PC-9 (cell line): Measurements from ENCODE around the gene SLX4IP. TPM values are rescaled to one million over a fixed set of nuclear protein-coding genes. Genes with fewer than 3 reads are reported as not detected.
A peak's percentile ranks its signal among the peaks of the same experiment; 100 is the strongest.

Experiments
- BruUV-seq: library from RNA; stranded (reverse); fragments of 400-500 nt; replicated peaks from 2 replicates; lab custom pipeline; 2021; lab: Mats Ljungman, UMichigan
- CTCF ChIA-PET: fragments of 300-600 bp; sonication (Branson Sonifier 250); formaldehyde crosslinking; loops from one replicate; lab custom pipeline; 2022; ENCODE audit warnings: antibody characterized with exemption; lab: Charles Lee
- POLR2A ChIA-PET: fragments of 300-600 bp; sonication (Branson Sonifier 250); formaldehyde crosslinking; loops from one replicate; lab custom pipeline; 2022; ENCODE audit warnings: antibody characterized with exemption; ENCODE audit not compliant: unreplicated experiment; lab: Charles Lee
- DNase-seq, 2 experiments: peaks; one replicate each; pipeline versions ENCODE4 v3.0.0 to v3.0.0-alpha.2; 2015 to 2022; ENCODE audit warnings: mixed read lengths in 1 of 2
- H2AFZ ChIP-seq: fragments of 200-600 bp; sonication (generic); 2 replicates; pipeline ENCODE4 v1.8.1; 2017; ENCODE audit warnings: antibody characterized with exemption
- H3F3A ChIP-seq: fragments of 200-600 bp; sonication (generic); 2 replicates; pipeline ENCODE4 v1.8.1; 2017; ENCODE audit warnings: antibody characterized with exemption, mild to moderate bottlenecking, low read depth; ENCODE audit not compliant: insufficient read depth
- H3K27ac ChIP-seq: fragments of 200-600 bp; sonication (generic); 2 replicates; pipeline ENCODE4 v1.6.1; 2016; ENCODE audit warnings: mixed run types
- H3K27me3 ChIP-seq: fragments of 200-600 bp; sonication (generic); 2 replicates; pipeline ENCODE4 v1.6.1; 2016; ENCODE audit warnings: low read depth, mixed run types; ENCODE audit not compliant: insufficient read depth
- H3K36me3 ChIP-seq: fragments of 200-600 bp; sonication (generic); 2 replicates; pipeline ENCODE4 v1.6.1; 2016; ENCODE audit warnings: low read depth, mixed run types
- H3K4me1 ChIP-seq: fragments of 200-600 bp; sonication (generic); replicated peaks from 2 replicates; pipeline ENCODE4 v1.6.1; 2016; ENCODE audit warnings: mixed run types; ENCODE audit not compliant: insufficient read depth
- H3K4me2 ChIP-seq: fragments of 200-600 bp; sonication (generic); 2 replicates; pipeline ENCODE4 v1.6.1; 2017; ENCODE audit warnings: mixed run types
- H3K4me3 ChIP-seq: fragments of 200-600 bp; sonication (generic); 2 replicates; pipeline ENCODE4 v1.6.1; 2016; ENCODE audit warnings: mixed run types
- H3K79me2 ChIP-seq: fragments of 200-600 bp; sonication (generic); 2 replicates; pipeline ENCODE4 v1.6.1; 2017; ENCODE audit warnings: low read depth, mixed run types
- H3K9me2 ChIP-seq: fragments of 200-600 bp; sonication (generic); 2 replicates; pipeline ENCODE4 v1.8.1; 2017; ENCODE audit warnings: mild to moderate bottlenecking; ENCODE audit not compliant: insufficient read depth
- H3K9me3 ChIP-seq: fragments of 200-600 bp; sonication (generic); 2 replicates; pipeline ENCODE4 v1.8.1; 2016; ENCODE audit warnings: low read depth; ENCODE audit not compliant: insufficient read depth
- H4K20me1 ChIP-seq: fragments of 200-600 bp; sonication (generic); 2 replicates; pipeline ENCODE4 v1.8.1; 2017; ENCODE audit not compliant: insufficient read depth
- CTCF ChIP-seq: fragments of 200-600 bp; sonication (generic); conservative IDR thresholded peaks from 2 replicates; pipeline ENCODE4 v1.6.1; 2017; ENCODE audit warnings: mixed run types, antibody characterized with exemption, mild to moderate bottlenecking, moderate library complexity
- EZH2 ChIP-seq: fragments of 200-600 bp; sonication (generic); IDR thresholded peaks from 2 replicates; pipeline ENCODE4 v1.8.0; 2017; ENCODE audit warnings: antibody characterized with exemption, low read depth
- intact Hi-C: fragments of 100-400 bp; cut with micrococcal nuclease; formaldehyde crosslinking; loops from one replicate; pipeline ENCODE4 v1.10.0; 2022; ENCODE audit not compliant: unreplicated experiment
- total RNA-seq: library from RNA; stranded (reverse); gene quantifications from 2 replicates; pipeline ENCODE4 v1.2.3, GENCODE V29; 2021

The SLX4IP gene
- total RNA-seq, 1 experiment from 2014 or later: 13.4 TPM

GRCh38 chr20:10646006-10646405 lies 210.9 kb downstream of the SLX4IP start:
- H4K20me1 ChIP-seq: no peaks in the 10 kb centered on the region
- ChIA-PET POLR2A (no interaction called here), CTCF (no interaction called here)
- H3K9me3 ChIP-seq: no peaks in the 10 kb centered on the region
- DNase-seq: no peak
- H3K4me1 ChIP-seq: no peaks in the 10 kb centered on the region
- no peak overlapping the region for H2AFZ ChIP-seq
- H3K27ac ChIP-seq: no peak overlapping the region
- intact Hi-C loops: no loop called here
- BruUV-seq: no TSS peak
- no peak overlapping the region for H3K4me3 ChIP-seq
- H3K9me2 ChIP-seq: no peaks in the 10 kb centered on the region
- TF ChIP-seq EZH2 (no peak), CTCF (no peak)
- H3K79me2 ChIP-seq: no peaks in the 10 kb centered on the region
- no peak overlapping the region for H3K4me2 ChIP-seq
- no peaks in the 10 kb centered on the region for H3F3A ChIP-seq
- no peaks in the 10 kb centered on the region for H3K27me3 ChIP-seq
- peaks cover 35% of the 10 kb centered on the region for H3K36me3 ChIP-seq

GRCh38 chr20:10646886-10647420 lies 211.8 kb downstream of the SLX4IP start:
- intact Hi-C loops: no loop called here
- H3K27me3 ChIP-seq: no peaks in the 10 kb centered on the region
- TF ChIP-seq CTCF (no peak), EZH2 (no peak)
- no peaks in the 10 kb centered on the region for H3K4me1 ChIP-seq
- no peaks in the 10 kb centered on the region for H3F3A ChIP-seq
- ChIA-PET POLR2A (no interaction called here), CTCF (interaction anchor here (0.6 kb wide), 1 partner anchor 9 kb away, joined by 4 read pairs; no protein-coding TSS in a partner anchor)
- no peak for DNase-seq
- H3K36me3 ChIP-seq: peaks cover 39% of the 10 kb centered on the region
- no peaks in the 10 kb centered on the region for H3K9me3 ChIP-seq
- no peaks in the 10 kb centered on the region for H3K9me2 ChIP-seq
- no peak overlapping the region for H3K4me3 ChIP-seq
- H3K79me2 ChIP-seq: no peaks in the 10 kb centered on the region
- no peaks in the 10 kb centered on the region for H4K20me1 ChIP-seq
- BruUV-seq: no TSS peak
- H3K27ac ChIP-seq: no peak overlapping the region
- no peak overlapping the region for H2AFZ ChIP-seq
- no peak overlapping the region for H3K4me2 ChIP-seq

- no peak for DNase-seq
Measured at GRCh38 chr20:10647471-10647870, 212.4 kb downstream of the SLX4IP start.

More at GRCh38 chr20:10647471-10647870, 212.4 kb downstream of the SLX4IP start:
- H3K4me3 ChIP-seq: no peak overlapping the region
- no peaks in the 10 kb centered on the region for H4K20me1 ChIP-seq
- H3K9me2 ChIP-seq: no peaks in the 10 kb centered on the region
- no peak overlapping the region for H3K4me2 ChIP-seq
- no peaks in the 10 kb centered on the region for H3F3A ChIP-seq
- no peaks in the 10 kb centered on the region for H3K9me3 ChIP-seq
- CTCF ChIA-PET: interaction anchor here (0.6 kb wide), 1 partner anchor 10 kb away, joined by 4 read pairs; no protein-coding TSS in a partner anchor
- no peaks in the 10 kb centered on the region for H3K4me1 ChIP-seq
- POLR2A ChIA-PET: no interaction called here
- TF ChIP-seq EZH2 (no peak), CTCF (peak; percentile 48)
- no peak overlapping the region for H2AFZ ChIP-seq
- BruUV-seq: no TSS peak
- intact Hi-C loops: no loop called here
- H3K27me3 ChIP-seq: no peaks in the 10 kb centered on the region
- no peak overlapping the region for H3K27ac ChIP-seq
- H3K79me2 ChIP-seq: no peaks in the 10 kb centered on the region
- H3K36me3 ChIP-seq: peaks cover 37% of the 10 kb centered on the region
